ENCODE data around the gene PLA2G12B. TPM values are rescaled to one million over a fixed set of nuclear protein-coding genes. Genes with fewer than 3 reads are reported as not detected.

Gene PLA2G12B
- total and polyA plus RNA-seq, 2 of the 8 experiments (the other 6 are each of a cell fraction or from before 2014, with no cell fraction given) = not detected

- CTCF ChIA-PET (ENCODE audit: partially characterized antibody) = interaction anchor here (0.6 to 1.0 kb wide), 2 partner anchors 521 to 522 kb away, joined by 3 read pairs; no protein-coding TSS in a partner anchor
- H3K4me2 ChIP-seq (ENCODE audit: insufficient read depth in 1 of 2, low read depth in 2 of 2, low read length in 2 of 2) = no peak overlapping the region; a peak in 1 of 4 replicates
These were observed 68.7 kb downstream of the PLA2G12B start for GRCh38 chr10:72885953-72886352.

More at GRCh38 chr10:72885953-72886352, 68.7 kb downstream of the PLA2G12B start:
- Histone ChIP-seq H4K91ac (replicated peaks; ENCODE audit: insufficient read length, low read length) (no peak overlapping the region), H3K56ac (replicated peaks; ENCODE audit: insufficient read length, low read depth, low read length) (no peak overlapping the region), H3K4me3 (ENCODE audit: extremely low read depth in 1 of 4, insufficient read depth in 2 of 4, low read depth in 3 of 4, low read length in 4 of 4) (peak overlapping the region in 1 of 4 experiments; percentile 8; a peak in 1 of 8 replicates), H2BK120ac (replicated peaks; ENCODE audit: low read depth, low read length) (no peak overlapping the region), H4K20me1 (replicated peaks in 1 of 2; ENCODE audit: control insufficient read depth in 1 of 2, insufficient read depth in 2 of 2, low read length in 2 of 2) (no peaks in the 10 kb centered on the region), H3K36me3 (ENCODE audit: control insufficient read depth in 2 of 4, insufficient read depth in 4 of 4, low read length in 3 of 4) (peaks cover 0 to 20% (median 6%) of the 10 kb centered on the region in 4 experiments; a peak in 4 of 8 replicates), H3K79me1 (ENCODE audit: low read depth, low read length) (no peaks in the 10 kb centered on the region), H2AFZ (ENCODE audit: low read length) (no peak overlapping the region), H2AK5ac (ENCODE audit: low read depth, low read length) (no peak overlapping the region), H3K4me1 (replicated peaks in 1 of 4; ENCODE audit: control insufficient read depth in 3 of 4, insufficient read depth in 4 of 4, low read length in 3 of 4) (peaks cover 3 to 17% (median 11%) of the 10 kb centered on the region in 4 experiments), H3K79me2 (ENCODE audit: control insufficient read depth in 1 of 2, insufficient read depth in 2 of 2, low read length in 2 of 2) (no peaks in the 10 kb centered on the region), H2BK15ac (ENCODE audit: low read length) (no peak overlapping the region), H3K9ac (replicated peaks in 1 of 4; ENCODE audit: extremely low read depth in 1 of 4, low read depth in 3 of 4, low read length in 3 of 4) (no peak overlapping the region), H3K18ac (ENCODE audit: extremely low read depth, low read length) (no peak overlapping the region), H3K4ac (replicated peaks; ENCODE audit: insufficient read length, low read depth, low read length) (no peak overlapping the region), H4K8ac (ENCODE audit: extremely low read depth, insufficient read depth, low read length) (no peak overlapping the region), H3K23me2 (ENCODE audit: low read depth, low read length) (no peaks in the 10 kb centered on the region), H3K23ac (ENCODE audit: insufficient read length) (no peak overlapping the region), H2BK12ac (ENCODE audit: low read depth, low read length) (no peak overlapping the region), H2BK20ac (ENCODE audit: low read length) (no peak overlapping the region), H3K27me3 (replicated peaks in 1 of 4; ENCODE audit: control insufficient read depth in 3 of 4, extremely low read depth in 1 of 4, insufficient read depth in 3 of 4, low read length in 3 of 4) (no peaks in the 10 kb centered on the region), H2BK5ac (ENCODE audit: low read depth, low read length) (no peak overlapping the region), H4K5ac (ENCODE audit: insufficient read length, low read depth, low read length) (no peak overlapping the region), H3K27ac (ENCODE audit: low read depth, low read length) (no peak overlapping the region), H3K14ac (ENCODE audit: insufficient read length) (no peak overlapping the region), H3K9me3 (ENCODE audit: insufficient read depth in 2 of 2, low read depth in 1 of 2, low read length in 1 of 2) (no peaks in the 10 kb centered on the region)
- no peak for DNase-seq (ENCODE audit: low read depth in 1 of 2, low spot score in 2 of 2)
- TF ChIP-seq MAFK (IDR thresholded peaks at IDR 0.05; ENCODE audit: low read depth, low read length) (peak; percentile 58), GTF2F1 (IDR thresholded peaks at IDR 0.05; ENCODE audit: borderline replicate concordance, low read depth, low read length) (no peak), RBBP5 (IDR thresholded peaks at IDR 0.05; ENCODE audit: borderline replicate concordance, low read depth, low read length) (no peak), RAD21 (IDR thresholded peaks at IDR 0.05 in 1 of 2, conservative IDR thresholded peaks at IDR 0.05 in 1 of 2; ENCODE audit: low read depth in 2 of 2, low read length in 2 of 2) (no peak), POLR2AphosphoS5 (IDR thresholded peaks at IDR 0.05; ENCODE audit: low read depth, low read length) (no peak)
- POLR2A ChIA-PET (ENCODE audit: partially characterized antibody) = no interaction called here
- WGBS, 2 experiments (ENCODE audit: extremely low coverage in 1 of 2, insufficient coverage in 1 of 2, insufficient read length in 1 of 2, insufficient replicate concordance in 2 of 2, low coverage in 1 of 2, low lambda C conversion rate in 2 of 2, missing lambda C conversion rate in 1 of 2) = 72% methylated on average over 2 of the region's 2 CpGs; no CpG with 5 or more reads in 1 of the 2 experiments
- no peak for FAIRE-seq

All from H1 (cell line).